Astrocyte of the spinal cord (primary cell): ENCODE measurements around the gene OR51I1.
A peak's percentile ranks its signal among the peaks of the same experiment; 100 is the strongest.

Source experiments
- DNase-seq: peaks from one replicate; pipeline ENCODE4 v3.0.0; 2011; ENCODE audit warnings: low read depth, low spot score
- H3K4me3 ChIP-seq: 2 replicates; pipeline ENCODE4 v1.5.1; 2011; ENCODE audit warnings: low read depth, mild to moderate bottlenecking, low read length, moderate library complexity
- CTCF ChIP-seq: IDR thresholded peaks from 2 replicates; pipeline ENCODE4 v1.5.1; 2012; ENCODE audit warnings: low read depth, mild to moderate bottlenecking, low read length, inconsistent platforms
- in situ Hi-C: cut with HindIII; loops from 2 replicates; pipeline ENCODE4 v1.10.0; 2017; ENCODE audit warnings: low sequenced_read_pairs

Gene OR51I1

GRCh38 chr11:5476186-5476819 is 35.0 kb upstream of the OR51I1 start:
- DNase-seq, result peak; percentile 56
- in situ Hi-C loops, result no loop called here
- H3K4me3 ChIP-seq, result no peak overlapping the region
- TF ChIP-seq CTCF, result peak; percentile 83

DNA sequence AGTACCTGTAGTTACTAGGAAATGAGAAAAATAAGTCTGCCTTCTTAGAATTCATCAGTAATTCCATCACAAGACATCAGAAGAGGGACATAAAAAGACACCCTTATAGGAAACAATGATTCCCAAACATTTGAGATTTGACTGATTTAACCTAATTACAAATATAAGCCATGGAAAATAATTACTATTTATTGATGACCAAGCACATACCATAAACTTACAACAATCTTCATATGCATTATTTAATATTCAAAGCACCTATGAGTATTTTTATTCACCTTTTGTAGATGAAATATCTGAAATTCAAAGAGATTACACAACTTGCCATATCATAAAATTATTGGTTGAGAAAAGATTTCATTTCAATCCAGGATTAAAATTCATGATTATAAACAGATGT is 32.6 kb upstream of the OR51I1 start:
- no peak overlapping the region for H3K4me3 ChIP-seq
- TF ChIP-seq CTCF, result no peak
- DNase-seq, result no peak
- in situ Hi-C loops, result no loop called here

DNA sequence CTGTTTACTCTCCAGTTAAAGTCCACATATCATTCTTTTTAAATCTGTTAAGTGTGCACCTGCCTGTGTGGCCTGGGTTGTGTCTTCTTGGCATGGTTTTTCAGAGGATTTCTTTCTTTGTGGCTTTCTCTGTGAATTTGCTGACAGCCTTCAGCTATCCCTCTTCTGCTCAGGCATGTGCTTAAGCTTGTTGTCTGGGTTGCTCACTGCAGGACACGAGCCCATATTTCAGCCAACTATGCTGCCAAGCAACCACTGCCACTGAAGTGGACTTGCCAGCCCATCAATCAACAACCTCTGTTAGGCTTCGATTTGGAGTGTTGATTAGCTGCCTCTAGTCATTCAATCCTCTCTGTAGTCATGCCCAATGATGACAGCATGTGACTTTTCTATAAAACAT is 26.2 kb upstream of the OR51I1 start:
- in situ Hi-C loops, result no loop called here
- TF ChIP-seq CTCF, result no peak
- H3K4me3 ChIP-seq, result no peak overlapping the region
- DNase-seq, result no peak

DNA sequence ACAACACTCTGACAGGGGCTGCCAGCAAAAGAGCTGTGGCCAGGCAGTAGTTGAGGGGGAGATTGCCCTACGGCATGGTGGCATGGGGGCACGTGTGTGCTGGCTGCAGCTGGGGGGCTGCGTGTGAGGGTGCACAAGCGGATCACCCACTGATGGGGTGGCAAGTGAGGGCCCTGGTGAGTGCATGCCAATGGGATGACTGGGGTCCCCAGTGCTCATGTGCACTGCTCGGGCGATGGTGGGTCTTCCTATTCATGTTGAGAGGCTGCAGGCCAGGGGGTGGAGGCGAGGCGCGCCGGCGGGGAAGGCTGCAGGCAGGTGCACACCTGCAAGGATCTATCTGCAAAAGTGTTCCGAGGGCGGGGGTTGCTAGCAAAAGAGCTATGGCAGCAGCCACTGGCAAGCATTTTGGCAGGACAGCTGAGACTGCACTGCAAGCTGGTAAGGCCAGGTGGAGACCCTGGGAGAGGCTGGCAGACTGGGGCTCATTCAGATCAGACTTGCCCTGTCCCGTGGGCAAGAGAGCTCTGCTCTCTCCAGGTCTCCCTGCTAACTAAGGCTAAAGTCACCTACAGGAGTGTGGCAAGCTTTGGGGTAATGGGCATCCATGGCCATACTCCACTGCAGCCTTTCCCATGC is 19.8 kb upstream of the OR51I1 start:
- DNase-seq, result no peak
- no peak for TF ChIP-seq CTCF
- H3K4me3 ChIP-seq, result no peak overlapping the region
- in situ Hi-C loops, result no loop called here

DNA sequence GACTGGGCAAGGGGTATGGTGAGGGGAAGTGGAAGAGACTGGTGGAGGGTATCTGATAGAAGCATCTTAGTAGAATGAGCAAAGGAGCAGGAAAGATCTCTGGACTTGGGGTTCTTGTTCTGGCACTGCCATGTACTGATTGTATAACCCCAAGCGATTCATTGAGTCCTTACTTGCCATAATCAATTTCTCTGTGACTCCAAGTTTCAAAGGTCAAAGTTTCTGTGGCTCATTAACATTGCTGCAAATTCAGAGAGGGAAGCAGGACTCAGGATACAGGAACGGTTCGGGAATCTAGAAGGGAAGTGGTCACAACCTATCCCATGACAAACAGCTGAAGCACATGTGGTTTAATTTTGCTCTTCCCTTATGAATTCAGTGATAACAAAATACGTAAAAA is 8.1 kb upstream of the OR51I1 start:
- in situ Hi-C loops, result no loop called here
- no peak for DNase-seq
- H3K4me3 ChIP-seq, result no peak overlapping the region
- TF ChIP-seq CTCF, result no peak

DNA sequence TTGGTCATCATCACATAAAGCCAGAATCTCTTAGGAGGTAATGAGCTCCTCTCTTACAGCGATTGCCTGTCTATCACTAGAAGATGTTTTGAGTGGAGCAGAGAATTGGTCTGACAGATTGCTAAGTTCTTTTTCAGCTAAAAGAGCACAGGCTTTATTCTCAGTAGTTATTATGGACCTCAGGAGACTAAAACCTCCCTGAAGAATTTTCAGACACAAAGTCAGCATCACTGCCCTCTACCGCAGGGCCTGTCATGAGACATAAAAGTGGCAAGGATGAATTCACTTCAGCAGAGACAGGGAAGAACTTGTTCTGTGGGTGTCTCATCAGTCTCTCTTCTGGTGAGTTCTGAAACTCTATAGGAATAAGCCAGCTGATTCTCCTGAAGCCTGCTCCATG is 7.7 kb upstream of the OR51I1 start, which contains the start of gene OR51I2:
OR51I2 (plus strand) TSS at position 301 of the 400 bp plus-strand sequence. CDS start 4,166 bp downstream, outside the sequence.
- in situ Hi-C loops, result no loop called here
- TF ChIP-seq CTCF, result no peak
- no peak within 1 kb of the TSS for H3K4me3 ChIP-seq
- DNase-seq, result no peak
